Stimulated activated naive CD8-positive, alpha-beta T cell treated with anti-CD3 and anti-CD28 coated beads, Interleukin-15, Interleukin-2, amounts not matched to agents 100 ng/mL and 50 ng/mL, for 24 hours (primary cell): Measurements from ENCODE around the gene CDH16.

Experiments used
- H3K27ac Mint-ChIP-seq: one replicate; pipeline ENCODE4 v1.8.0; 2021; ENCODE audit warnings: mild to moderate bottlenecking, mixed read lengths
- H3K27me3 Mint-ChIP-seq: one replicate; pipeline ENCODE4 v1.8.0; 2021; ENCODE audit warnings: mixed read lengths
- H3K36me3 Mint-ChIP-seq: one replicate; pipeline ENCODE4 v1.8.0; 2021; ENCODE audit warnings: low read depth, mixed read lengths
- H3K4me1 Mint-ChIP-seq: one replicate; pipeline ENCODE4 v1.8.0; 2021; ENCODE audit warnings: low read depth, mixed read lengths
- H3K4me3 Mint-ChIP-seq: one replicate; pipeline ENCODE4 v1.8.0; 2021; ENCODE audit warnings: mild to moderate bottlenecking, mixed read lengths
- H3K9me3 Mint-ChIP-seq: one replicate; pipeline ENCODE4 v1.8.0; 2021; ENCODE audit warnings: mixed read lengths

CDH16 gene

GRCh38 chr16:66913081-66913480, 5.6 kb downstream of the CDH16 start:
- Mint-ChIP-seq H3K4me1 (no peaks in the 10 kb centered on the region), H3K36me3 (no peaks in the 10 kb centered on the region), H3K9me3 (no peaks in the 10 kb centered on the region), H3K27me3 (no peaks in the 10 kb centered on the region), H3K4me3 (no peak overlapping the region), H3K27ac (no peak overlapping the region)

GRCh38 chr16:66911801-66912200, 6.9 kb downstream of the CDH16 start:
- Mint-ChIP-seq H3K4me3 (no peak overlapping the region), H3K36me3 (no peaks in the 10 kb centered on the region), H3K27me3 (no peaks in the 10 kb centered on the region)

GRCh38 chr16:66911112-66911511, 7.6 kb downstream of the CDH16 start:
- Mint-ChIP-seq H3K9me3 (no peaks in the 10 kb centered on the region), H3K4me1 (no peaks in the 10 kb centered on the region), H3K27ac (no peak overlapping the region), H3K27me3 (no peaks in the 10 kb centered on the region), H3K36me3 (no peaks in the 10 kb centered on the region), H3K4me3 (no peak overlapping the region)

More at GRCh38 chr16:66911801-66912200, 6.9 kb downstream of the CDH16 start:
- Mint-ChIP-seq H3K4me1 (no peaks in the 10 kb centered on the region), H3K9me3 (no peaks in the 10 kb centered on the region), H3K27ac (no peak overlapping the region)

- Mint-ChIP-seq H3K9me3 (no peaks in the 10 kb centered on the region), H3K27ac (no peak overlapping the region), H3K36me3 (no peaks in the 10 kb centered on the region), H3K4me1 (no peaks in the 10 kb centered on the region), H3K4me3 (no peak overlapping the region), H3K27me3 (no peaks in the 10 kb centered on the region)
Measured at GRCh38 chr16:66910175-66910940, 8.3 kb downstream of the CDH16 start.

GRCh38 chr16:66908762-66909559, 9.7 kb downstream of the CDH16 start:
- Mint-ChIP-seq H3K36me3 (no peaks in the 10 kb centered on the region), H3K27me3 (no peaks in the 10 kb centered on the region), H3K4me1 (no peaks in the 10 kb centered on the region), H3K9me3 (no peaks in the 10 kb centered on the region), H3K27ac (no peak overlapping the region), H3K4me3 (no peak overlapping the region)

- H3K4me3 Mint-ChIP-seq = no peak overlapping the region
- H3K9me3 Mint-ChIP-seq = no peaks in the 10 kb centered on the region
- H3K27me3 Mint-ChIP-seq = no peaks in the 10 kb centered on the region
- H3K27ac Mint-ChIP-seq = no peak overlapping the region
- no peaks in the 10 kb centered on the region for H3K36me3 Mint-ChIP-seq
- no peaks in the 10 kb centered on the region for H3K4me1 Mint-ChIP-seq
Measured at GRCh38 chr16:66908116-66908515, 10.6 kb downstream of the CDH16 start.

GRCh38 chr16:66906916-66907836, 11.5 kb downstream of the CDH16 start:
- no peaks in the 10 kb centered on the region for H3K4me1 Mint-ChIP-seq
- H3K27me3 Mint-ChIP-seq = no peaks in the 10 kb centered on the region
- no peaks in the 10 kb centered on the region for H3K9me3 Mint-ChIP-seq
- H3K27ac Mint-ChIP-seq = no peak overlapping the region
- no peak overlapping the region for H3K4me3 Mint-ChIP-seq
- no peaks in the 10 kb centered on the region for H3K36me3 Mint-ChIP-seq

- no peaks in the 10 kb centered on the region for H3K9me3 Mint-ChIP-seq
- H3K4me1 Mint-ChIP-seq = no peaks in the 10 kb centered on the region
- no peak overlapping the region for H3K27ac Mint-ChIP-seq
- H3K27me3 Mint-ChIP-seq = no peaks in the 10 kb centered on the region
- H3K4me3 Mint-ChIP-seq = no peak overlapping the region
- no peaks in the 10 kb centered on the region for H3K36me3 Mint-ChIP-seq
Measured at GRCh38 chr16:66905633-66906539, 12.8 kb downstream of the CDH16 start.

GRCh38 chr16:66904846-66905632, 13.6 kb downstream of the CDH16 start:
- Mint-ChIP-seq H3K9me3 (no peaks in the 10 kb centered on the region), H3K27me3 (no peaks in the 10 kb centered on the region), H3K4me1 (no peaks in the 10 kb centered on the region), H3K4me3 (no peak overlapping the region), H3K36me3 (no peaks in the 10 kb centered on the region), H3K27ac (no peak overlapping the region)

- H3K27me3 Mint-ChIP-seq = no peaks in the 10 kb centered on the region
- H3K9me3 Mint-ChIP-seq = no peaks in the 10 kb centered on the region
- no peak overlapping the region for H3K27ac Mint-ChIP-seq
- H3K36me3 Mint-ChIP-seq = no peaks in the 10 kb centered on the region
- no peak overlapping the region for H3K4me3 Mint-ChIP-seq
- H3K4me1 Mint-ChIP-seq = no peaks in the 10 kb centered on the region
Measured at GRCh38 chr16:66904428-66904845, 14.2 kb downstream of the CDH16 start.

GRCh38 chr16:66903544-66904427, 14.9 kb downstream of the CDH16 start:
- Mint-ChIP-seq H3K4me1 (no peaks in the 10 kb centered on the region), H3K36me3 (no peaks in the 10 kb centered on the region), H3K9me3 (no peaks in the 10 kb centered on the region), H3K4me3 (no peak overlapping the region), H3K27ac (no peak overlapping the region), H3K27me3 (no peaks in the 10 kb centered on the region)

- H3K27ac Mint-ChIP-seq = no peak overlapping the region
- no peaks in the 10 kb centered on the region for H3K9me3 Mint-ChIP-seq
- no peaks in the 10 kb centered on the region for H3K36me3 Mint-ChIP-seq
- no peaks in the 10 kb centered on the region for H3K4me1 Mint-ChIP-seq
- no peaks in the 10 kb centered on the region for H3K27me3 Mint-ChIP-seq
- no peak overlapping the region for H3K4me3 Mint-ChIP-seq
Measured at GRCh38 chr16:66902648-66903543, 15.8 kb downstream of the CDH16 start.
